ENCODE data around the gene FBF1.
"Not testable (repeated sequence)": the region's sequence is repeated elsewhere in the genome, so short reads cannot be mapped to it uniquely, and the experiment has no call there.

FBF1 gene

DNA sequence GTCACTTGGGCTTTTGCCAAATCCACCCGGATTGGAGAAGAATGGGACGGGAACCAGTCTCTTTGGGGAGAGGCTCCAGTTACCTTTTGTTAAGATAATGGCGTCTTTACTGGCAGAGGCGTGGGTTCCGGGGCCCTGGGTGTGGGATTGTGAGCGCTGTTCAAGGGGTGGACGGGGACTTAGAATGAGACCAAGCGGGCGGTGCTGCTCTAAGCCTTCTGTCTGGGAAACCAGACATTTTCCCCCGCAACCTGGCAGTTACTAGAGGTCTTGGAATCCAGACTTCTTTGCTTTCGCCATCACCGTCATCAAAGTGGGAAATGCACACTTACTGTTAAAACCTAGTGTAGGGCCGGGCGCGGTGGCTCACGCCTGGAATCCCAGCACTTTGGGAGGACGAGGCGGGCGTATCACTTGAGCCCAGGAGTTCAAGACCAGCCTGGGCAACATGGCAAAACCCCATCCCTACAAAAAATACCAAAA is 38.9 kb upstream of the FBF1 start:
- no peak for DNase-seq (ENCODE audit: low read depth)
- peak overlapping the region; percentile 93 for H3K4me3 ChIP-seq (ENCODE audit: low read depth, low read length)
- TF ChIP-seq, protein P1, sequence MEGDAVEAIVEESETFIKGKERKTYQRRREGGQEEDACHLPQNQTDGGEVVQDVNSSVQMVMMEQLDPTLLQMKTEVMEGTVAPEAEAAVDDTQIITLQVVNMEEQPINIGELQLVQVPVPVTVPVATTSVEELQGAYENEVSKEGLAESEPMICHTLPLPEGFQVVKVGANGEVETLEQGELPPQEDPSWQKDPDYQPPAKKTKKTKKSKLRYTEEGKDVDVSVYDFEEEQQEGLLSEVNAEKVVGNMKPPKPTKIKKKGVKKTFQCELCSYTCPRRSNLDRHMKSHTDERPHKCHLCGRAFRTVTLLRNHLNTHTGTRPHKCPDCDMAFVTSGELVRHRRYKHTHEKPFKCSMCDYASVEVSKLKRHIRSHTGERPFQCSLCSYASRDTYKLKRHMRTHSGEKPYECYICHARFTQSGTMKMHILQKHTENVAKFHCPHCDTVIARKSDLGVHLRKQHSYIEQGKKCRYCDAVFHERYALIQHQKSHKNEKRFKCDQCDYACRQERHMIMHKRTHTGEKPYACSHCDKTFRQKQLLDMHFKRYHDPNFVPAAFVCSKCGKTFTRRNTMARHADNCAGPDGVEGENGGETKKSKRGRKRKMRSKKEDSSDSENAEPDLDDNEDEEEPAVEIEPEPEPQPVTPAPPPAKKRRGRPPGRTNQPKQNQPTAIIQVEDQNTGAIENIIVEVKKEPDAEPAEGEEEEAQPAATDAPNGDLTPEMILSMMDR (IDR thresholded peaks at IDR 0.05; ENCODE audit: control insufficient read depth, extremely low read depth, insufficient read depth), result no peak

DNA sequence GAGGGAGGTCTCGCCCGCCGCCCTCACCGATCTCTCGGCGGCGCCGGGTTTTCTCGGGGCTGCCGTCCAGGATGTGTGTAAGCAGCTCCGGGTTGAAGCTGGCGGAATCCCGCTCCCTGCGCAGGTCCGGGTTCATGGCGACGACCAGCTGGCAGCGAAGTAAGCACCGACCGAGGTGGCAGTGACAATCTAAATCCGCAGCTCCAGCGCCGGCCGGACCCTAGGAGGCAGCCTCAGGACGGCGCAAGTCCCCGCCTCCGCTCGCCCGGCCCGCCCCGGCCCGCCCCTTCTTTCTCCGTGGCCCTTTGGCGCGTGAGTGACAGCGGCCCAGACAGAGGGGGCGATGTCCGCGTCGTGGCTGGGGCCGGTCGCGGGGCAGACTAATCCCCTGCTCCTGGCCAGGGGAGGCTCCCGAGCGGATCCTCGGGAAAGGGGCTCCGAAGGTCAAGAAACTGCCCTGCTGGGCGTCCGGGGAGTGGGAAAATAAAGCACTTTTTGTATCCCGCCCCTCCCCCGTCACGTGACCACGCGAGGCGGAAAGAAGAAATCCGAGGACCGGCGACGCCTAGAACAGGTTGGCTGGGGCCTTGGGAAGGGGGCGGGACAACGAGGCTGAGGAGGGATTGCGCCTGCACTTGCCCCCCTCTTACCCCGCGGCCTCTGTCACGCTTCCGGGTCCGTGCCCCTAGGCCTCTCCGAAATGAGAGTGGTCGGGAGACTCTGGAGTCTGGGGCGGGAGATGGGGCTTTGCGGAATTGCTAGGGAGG is 38.3 kb upstream of the FBF1 start, which contains the start of the genes ACOX1 and TEN1:
Gene ACOX1 (minus strand): TSS at position 229 of the 767 bp plus-strand sequence. CDS start 93 bp downstream, at position 136.
Gene TEN1 (plus strand): TSS at position 303 of the 767 bp plus-strand sequence. CDS start 6,953 bp downstream, outside the sequence.
- TF ChIP-seq, protein P1 (IDR thresholded peaks at IDR 0.05; ENCODE audit: control insufficient read depth, extremely low read depth, insufficient read depth), result peak; percentile 39; the same call in 1 of the 2 replicates
- peak; percentile 87 for DNase-seq (ENCODE audit: low read depth)
- peak within 1 kb of the TSS; percentile 93 for H3K4me3 ChIP-seq (ENCODE audit: low read depth, low read length)

DNA sequence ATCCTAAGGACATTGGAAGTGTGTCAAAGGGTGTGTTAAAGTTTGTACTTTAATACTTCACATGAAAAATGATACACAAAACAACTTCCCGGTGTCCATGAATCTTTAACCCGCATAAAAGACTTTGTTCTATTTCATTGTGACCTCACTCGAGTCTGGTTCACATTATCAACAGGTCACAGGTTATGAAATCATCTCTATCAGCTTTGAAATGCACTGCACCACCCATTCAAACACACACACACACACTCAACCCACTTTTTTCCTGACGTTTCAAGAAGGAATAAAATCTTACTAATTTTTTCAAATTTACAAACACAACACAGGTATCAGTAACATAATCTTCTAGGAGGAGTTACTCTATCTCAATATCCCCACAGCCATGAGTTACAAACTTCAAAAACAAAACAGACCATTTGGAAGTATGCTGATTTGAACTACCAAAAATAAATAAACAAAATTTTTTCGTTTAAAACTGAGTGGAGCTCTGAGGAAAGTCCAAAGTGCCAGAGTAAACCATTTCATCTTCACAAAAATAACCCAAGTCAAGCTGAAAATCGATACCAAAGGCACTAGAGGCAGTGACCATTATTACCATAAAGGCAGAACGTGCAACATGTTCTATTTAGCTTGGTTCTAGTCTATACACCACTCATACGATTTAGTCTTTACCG is 35.5 kb upstream of the FBF1 start:
- H3K4me3 ChIP-seq (ENCODE audit: low read depth, low read length), result no peak overlapping the region
- DNase-seq (ENCODE audit: low read depth), result no peak
- TF ChIP-seq, protein P1 (IDR thresholded peaks at IDR 0.05; ENCODE audit: control insufficient read depth, extremely low read depth, insufficient read depth), result no peak

DNA sequence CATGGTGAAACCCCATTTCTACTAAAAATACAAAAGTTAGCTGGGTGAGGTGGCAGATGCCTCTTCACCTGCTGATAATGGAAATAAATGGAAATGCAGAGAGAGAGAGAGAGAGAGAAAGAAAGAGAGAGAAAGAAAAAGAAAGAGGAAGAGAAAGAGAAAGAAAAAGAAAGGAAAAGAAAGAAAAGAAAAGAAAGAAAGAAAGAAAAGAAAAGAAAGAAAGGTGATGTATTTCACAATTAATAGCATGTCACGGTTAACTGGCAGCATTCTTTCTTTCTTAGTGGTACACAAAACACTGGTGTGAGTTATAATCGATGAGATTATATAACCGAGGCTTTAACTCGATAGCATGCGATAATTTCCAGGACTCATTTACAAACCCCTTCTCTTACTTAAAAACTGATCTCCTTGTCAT is 34.9 kb upstream of the FBF1 start:
- no peak overlapping the region for H3K4me3 ChIP-seq (ENCODE audit: low read depth, low read length)
- DNase-seq (ENCODE audit: low read depth), result no peak
- TF ChIP-seq, protein P1 (IDR thresholded peaks at IDR 0.05; ENCODE audit: control insufficient read depth, extremely low read depth, insufficient read depth), result no peak

DNA sequence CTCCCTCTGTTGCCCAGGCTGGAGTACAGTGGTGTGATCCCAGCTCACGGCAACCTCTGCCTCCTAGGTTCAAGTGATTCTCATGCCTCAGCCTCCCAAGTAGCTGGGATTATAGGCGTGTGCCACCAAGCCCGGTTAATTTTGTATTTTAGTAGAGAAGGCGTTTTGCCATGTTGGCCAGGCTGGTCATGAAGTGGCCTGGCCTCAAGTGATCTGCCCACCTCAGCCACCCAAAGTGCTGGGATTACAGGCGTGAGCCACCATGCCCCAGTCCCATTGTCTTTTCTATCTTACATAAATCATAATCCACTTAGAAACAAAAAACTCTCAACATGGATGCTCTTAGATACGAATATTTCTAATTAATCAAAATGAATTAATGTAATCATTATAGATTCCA is 34.3 kb upstream of the FBF1 start:
- not testable (repeated sequence) for H3K4me3 ChIP-seq (ENCODE audit: low read depth, low read length)

DNA sequence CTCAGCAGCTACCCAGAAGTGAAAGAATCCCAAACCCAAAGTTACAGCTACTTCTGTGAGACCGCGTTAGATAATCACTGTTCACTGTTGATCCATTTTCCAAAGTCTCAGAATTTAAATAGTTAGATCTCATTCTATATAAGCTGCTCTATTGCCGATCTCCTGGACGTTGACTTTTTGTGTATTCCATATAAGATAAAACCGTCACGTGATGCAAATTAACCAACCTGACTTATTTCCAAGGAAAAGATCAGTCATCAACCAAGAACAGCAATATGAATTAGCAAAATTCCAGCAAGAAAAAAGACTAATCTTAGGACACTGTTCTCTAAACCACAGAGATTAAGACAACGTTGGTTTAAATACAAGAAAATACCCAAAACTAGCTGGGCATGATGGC is 29.8 kb upstream of the FBF1 start:
- TF ChIP-seq, protein P1 (IDR thresholded peaks at IDR 0.05; ENCODE audit: control insufficient read depth, extremely low read depth, insufficient read depth), result no peak
- DNase-seq (ENCODE audit: low read depth), result no peak
- H3K4me3 ChIP-seq (ENCODE audit: low read depth, low read length), result no peak overlapping the region

More for the DNA sequence above, 34.3 kb upstream of the FBF1 start:
- DNase-seq (ENCODE audit: low read depth), result not testable (repeated sequence)

DNA sequence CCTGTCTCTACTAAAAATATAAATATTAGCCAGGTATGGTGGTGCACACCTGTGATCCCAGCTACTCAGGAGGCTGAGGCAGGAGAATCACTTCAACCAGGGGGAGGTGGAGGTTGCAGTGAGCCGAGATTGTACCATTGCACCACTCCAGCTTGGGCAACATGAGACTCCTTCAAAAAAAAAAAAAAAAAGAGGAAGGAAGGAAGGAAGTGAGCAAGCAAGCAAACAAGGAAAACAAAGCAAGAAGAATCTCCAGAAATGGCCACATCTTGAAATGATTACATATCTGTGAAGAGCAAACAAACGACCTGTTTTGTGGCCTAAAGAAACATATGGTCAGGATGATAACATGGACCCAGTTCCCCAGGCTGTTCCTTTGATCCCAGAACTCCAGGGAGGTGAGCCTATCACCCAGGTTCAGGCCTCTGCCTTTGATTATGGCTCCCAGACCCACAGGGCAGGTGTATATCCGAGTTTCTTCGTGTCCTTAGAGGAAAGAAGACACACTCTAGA is 29.2 kb upstream of the FBF1 start:
- DNase-seq (ENCODE audit: low read depth), result no peak
- TF ChIP-seq, protein P1 (IDR thresholded peaks at IDR 0.05; ENCODE audit: control insufficient read depth, extremely low read depth, insufficient read depth), result no peak

DNA sequence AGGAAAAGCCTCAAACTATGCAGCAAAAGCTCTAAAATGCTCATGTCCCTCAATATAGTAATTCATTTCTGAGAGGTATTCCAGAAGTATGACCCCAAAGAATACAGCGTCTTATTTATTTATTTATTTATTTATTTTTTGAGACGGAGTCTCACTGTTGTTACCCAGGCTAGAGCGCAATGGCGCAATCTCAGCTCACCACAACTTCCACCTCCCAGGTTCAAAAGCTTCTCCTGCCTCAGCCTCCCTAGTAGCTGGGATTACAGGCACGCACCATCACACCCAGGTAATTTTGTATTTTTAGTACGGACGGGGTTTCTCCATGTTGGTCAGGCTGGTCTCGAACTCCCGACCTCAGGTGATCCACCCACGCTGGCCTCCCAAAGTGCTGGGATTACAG is 28.2 kb upstream of the FBF1 start:
- not testable (repeated sequence) for H3K4me3 ChIP-seq (ENCODE audit: low read depth, low read length); DNase-seq (ENCODE audit: low read depth)

More for the DNA sequence above, 29.2 kb upstream of the FBF1 start:
- H3K4me3 ChIP-seq (ENCODE audit: low read depth, low read length), result no peak overlapping the region

All from LNCaP clone FGC (cell line).